ENCODE results near the gene NCSTN.

Gene NCSTN

GRCh38 chr1:160338580-160338979 lies 4.6 kb upstream of the NCSTN start:
- Mint-ChIP-seq H3K36me3 (peaks cover 29 to 48% of the 10 kb centered on the region in 2 donors), H3K9me3 (no peaks in the 10 kb centered on the region), H3K27ac (no peak overlapping the region), H3K4me3 (no peak overlapping the region), H3K27me3 (no peaks in the 10 kb centered on the region), H3K4me1 (peaks cover 19 to 30% of the 10 kb centered on the region in 2 donors)
- no peak for DNase-seq
- ATAC-seq (replicated peaks): no peak

GRCh38 chr1:160340146-160340545 lies 3.0 kb upstream of the NCSTN start:
- Mint-ChIP-seq H3K4me1 (peaks cover 22 to 40% of the 10 kb centered on the region in 2 donors), H3K4me3 (peak overlapping the region in 1 of 2 donors; percentile 54), H3K9me3 (no peaks in the 10 kb centered on the region), H3K27ac (no peak overlapping the region), H3K36me3 (peaks cover 27 to 40% of the 10 kb centered on the region in 2 donors), H3K27me3 (no peaks in the 10 kb centered on the region)
- DNase-seq: no peak
- ATAC-seq (replicated peaks): no peak

- peaks cover 22 to 45% of the 10 kb centered on the region in 2 donors for H3K4me1 Mint-ChIP-seq
Measured at GRCh38 chr1:160340866-160341265, 2.3 kb upstream of the NCSTN start.

GRCh38 chr1:160342526-160342925 lies 657 bp upstream of the NCSTN start:
- Mint-ChIP-seq H3K4me1 (peaks cover 35 to 61% of the 10 kb centered on the region in 2 donors), H3K36me3 (peaks cover 25 to 41% of the 10 kb centered on the region in 2 donors), H3K27me3 (no peaks in the 10 kb centered on the region), H3K9me3 (no peaks in the 10 kb centered on the region), H3K4me3 (peak overlapping the region; percentile 93 to 94), H3K27ac (peak overlapping the region; percentile 99)
- ATAC-seq (replicated peaks) (no peak), DNase-seq (no peak)

More at GRCh38 chr1:160340866-160341265, 2.3 kb upstream of the NCSTN start:
- Mint-ChIP-seq H3K36me3 (peaks cover 27 to 40% of the 10 kb centered on the region in 2 donors), H3K27ac (peak overlapping the region; percentile 2), H3K27me3 (no peaks in the 10 kb centered on the region), H3K9me3 (no peaks in the 10 kb centered on the region), H3K4me3 (peak overlapping the region; percentile 41 to 54)
- no peak for ATAC-seq (replicated peaks)
- no peak for DNase-seq

- ATAC-seq (replicated peaks): no peak
- H3K9me3 Mint-ChIP-seq: no peaks in the 10 kb centered on the region
- peaks cover 29 to 62% of the 10 kb centered on the region in 2 donors for H3K4me1 Mint-ChIP-seq
Measured at GRCh38 chr1:160344241-160344640, 1.1 kb downstream of the NCSTN start.

GRCh38 chr1:160344936-160345335 lies 1.8 kb downstream of the NCSTN start:
- H3K9me3 Mint-ChIP-seq: no peaks in the 10 kb centered on the region

More at GRCh38 chr1:160344241-160344640, 1.1 kb downstream of the NCSTN start:
- H3K27ac Mint-ChIP-seq: peak overlapping the region; percentile 99
- H3K4me3 Mint-ChIP-seq: peak overlapping the region; percentile 93 to 94
- no peaks in the 10 kb centered on the region for H3K27me3 Mint-ChIP-seq
- peaks cover 23 to 39% of the 10 kb centered on the region in 2 donors for H3K36me3 Mint-ChIP-seq
- no peak for DNase-seq

GRCh38 chr1:160346463-160346862 lies 3.3 kb downstream of the NCSTN start:
- DNase-seq: no peak
- Mint-ChIP-seq H3K27ac (peak overlapping the region; percentile 93), H3K4me3 (peak overlapping the region; percentile 46 to 75), H3K9me3 (no peaks in the 10 kb centered on the region), H3K27me3 (no peaks in the 10 kb centered on the region), H3K4me1 (peaks cover 22 to 42% of the 10 kb centered on the region in 2 donors), H3K36me3 (peaks cover 31 to 46% of the 10 kb centered on the region in 2 donors)
- ATAC-seq (replicated peaks): no peak

More at GRCh38 chr1:160344936-160345335, 1.8 kb downstream of the NCSTN start:
- peak overlapping the region; percentile 67 for H3K27ac Mint-ChIP-seq
- peaks cover 30 to 55% of the 10 kb centered on the region in 2 donors for H3K4me1 Mint-ChIP-seq
- no peaks in the 10 kb centered on the region for H3K27me3 Mint-ChIP-seq
- H3K36me3 Mint-ChIP-seq: peaks cover 23 to 38% of the 10 kb centered on the region in 2 donors
- DNase-seq (no peak), ATAC-seq (replicated peaks) (no peak)
- H3K4me3 Mint-ChIP-seq: peak overlapping the region in 1 of 2 donors; percentile 94

GRCh38 chr1:160346958-160347357 lies 3.8 kb downstream of the NCSTN start:
- Mint-ChIP-seq H3K4me3 (peak overlapping the region; percentile 71 to 75), H3K27me3 (no peaks in the 10 kb centered on the region), H3K9me3 (no peaks in the 10 kb centered on the region), H3K36me3 (peaks cover 34 to 49% of the 10 kb centered on the region in 2 donors), H3K27ac (peak overlapping the region; percentile 93), H3K4me1 (peaks cover 22 to 42% of the 10 kb centered on the region in 2 donors)
- ATAC-seq (replicated peaks): peak; percentile 80 to 82
- DNase-seq: peak; percentile 55

GRCh38 chr1:160351629-160352028 lies 8.4 kb downstream of the NCSTN start:
- Mint-ChIP-seq H3K4me3 (no peak overlapping the region), H3K4me1 (peaks cover 18 to 25% of the 10 kb centered on the region in 2 donors), H3K27ac (no peak overlapping the region), H3K36me3 (peaks cover 57 to 70% of the 10 kb centered on the region in 2 donors), H3K9me3 (no peaks in the 10 kb centered on the region), H3K27me3 (no peaks in the 10 kb centered on the region)
- ATAC-seq (replicated peaks): no peak
- no peak for DNase-seq

GRCh38 chr1:160352555-160352954 lies 9.4 kb downstream of the NCSTN start:
- no peaks in the 10 kb centered on the region for H3K9me3 Mint-ChIP-seq
- peaks cover 12 to 16% of the 10 kb centered on the region in 2 donors for H3K4me1 Mint-ChIP-seq
- no peak for ATAC-seq (replicated peaks)
- peaks cover 60 to 73% of the 10 kb centered on the region in 2 donors for H3K36me3 Mint-ChIP-seq
- H3K27ac Mint-ChIP-seq: no peak overlapping the region
- H3K4me3 Mint-ChIP-seq: no peak overlapping the region
- DNase-seq: no peak
- H3K27me3 Mint-ChIP-seq: no peaks in the 10 kb centered on the region

- no peak overlapping the region for H3K27ac Mint-ChIP-seq
- H3K27me3 Mint-ChIP-seq: no peaks in the 10 kb centered on the region
- no peaks in the 10 kb centered on the region for H3K9me3 Mint-ChIP-seq
- DNase-seq: no peak
- H3K36me3 Mint-ChIP-seq: peaks cover 62 to 73% of the 10 kb centered on the region in 2 donors
- ATAC-seq (replicated peaks): no peak
- no peak overlapping the region for H3K4me3 Mint-ChIP-seq
- peaks cover 9 to 11% of the 10 kb centered on the region in 2 donors for H3K4me1 Mint-ChIP-seq
Measured at GRCh38 chr1:160353223-160353622, 10.0 kb downstream of the NCSTN start.

GRCh38 chr1:160354388-160354985 lies 11.3 kb downstream of the NCSTN start:
- no peak for DNase-seq
- H3K36me3 Mint-ChIP-seq: peaks cover 67 to 76% of the 10 kb centered on the region in 2 donors

GRCh38 chr1:160357286-160358002 lies 14.3 kb downstream of the NCSTN start:
- H3K27me3 Mint-ChIP-seq: no peaks in the 10 kb centered on the region
- H3K36me3 Mint-ChIP-seq: peaks cover 69 to 80% of the 10 kb centered on the region in 2 donors
- no peak overlapping the region for H3K4me3 Mint-ChIP-seq
- ATAC-seq (replicated peaks): no peak
- no peaks in the 10 kb centered on the region for H3K9me3 Mint-ChIP-seq
- H3K4me1 Mint-ChIP-seq: peaks cover 7 to 9% of the 10 kb centered on the region in 2 donors
- no peak for DNase-seq
- H3K27ac Mint-ChIP-seq: no peak overlapping the region

More at GRCh38 chr1:160354388-160354985, 11.3 kb downstream of the NCSTN start:
- H3K4me1 Mint-ChIP-seq: peaks cover 6 to 10% of the 10 kb centered on the region in 2 donors
- H3K27me3 Mint-ChIP-seq: no peaks in the 10 kb centered on the region
- H3K27ac Mint-ChIP-seq: peak overlapping the region; percentile 89
- peak; percentile 63 for ATAC-seq (replicated peaks)
- H3K9me3 Mint-ChIP-seq: no peaks in the 10 kb centered on the region
- no peak overlapping the region for H3K4me3 Mint-ChIP-seq

- ATAC-seq (replicated peaks): no peak
- H3K36me3 Mint-ChIP-seq: peaks cover 66 to 77% of the 10 kb centered on the region in 2 donors
Measured at GRCh38 chr1:160358073-160358472, 14.9 kb downstream of the NCSTN start.

More at GRCh38 chr1:160358073-160358472, 14.9 kb downstream of the NCSTN start:
- H3K27me3 Mint-ChIP-seq: no peaks in the 10 kb centered on the region
- H3K4me1 Mint-ChIP-seq: peaks cover 7% of the 10 kb centered on the region in 2 donors
- H3K27ac Mint-ChIP-seq: no peak overlapping the region
- no peak for DNase-seq
- H3K9me3 Mint-ChIP-seq: no peaks in the 10 kb centered on the region
- no peak overlapping the region for H3K4me3 Mint-ChIP-seq
